Suprapubic skin (tissue), 4 donors: ENCODE data around the gene DNAJC5. TPM values are rescaled to one million over a fixed set of nuclear protein-coding genes. Genes with fewer than 3 reads are reported as not detected.
"Not testable (repeated sequence)": the region's sequence is repeated elsewhere in the genome, so short reads cannot be mapped to it uniquely, and the experiment has no call there.

Experiments
- DNase-seq, 2 donors: peaks; one replicate each; pipeline ENCODE4 v3.0.0-alpha.2; 2019; ENCODE audit warnings: low spot score in 2 of 2
- H3K27ac ChIP-seq: fragments of 200-600 bp; sonication (generic); one replicate; pipeline ENCODE4 v1.5.1; 2019
- H3K27me3 ChIP-seq: fragments of 200-600 bp; sonication (generic); one replicate; pipeline ENCODE4 v1.5.1; 2019
- H3K36me3 ChIP-seq: fragments of 200-600 bp; sonication (generic); one replicate; pipeline ENCODE4 v1.5.1; 2019
- H3K4me1 ChIP-seq: fragments of 200-600 bp; sonication (generic); one replicate; pipeline ENCODE4 v1.5.1; 2019
- H3K4me3 ChIP-seq: fragments of 200-600 bp; sonication (generic); one replicate; pipeline ENCODE4 v1.5.1; 2019; ENCODE audit warnings: mild to moderate bottlenecking
- H3K9me3 ChIP-seq: fragments of 200-600 bp; sonication (generic); one replicate; pipeline ENCODE4 v1.5.1; 2019
- CTCF ChIP-seq, 2 donors: fragments of 200-600 bp in 1 of 2; fragments of 450-650 bp in 1 of 2; sonication (generic) in 1 of 2; IDR thresholded peaks; one replicate each; pipeline ENCODE4 v1.5.1; 2016 to 2019; ENCODE audit warnings: antibody characterized with exemption in 2 of 2, mild to moderate bottlenecking in 1 of 2, moderate library complexity in 1 of 2
- EP300 ChIP-seq: sonication (generic); formaldehyde crosslinking; IDR thresholded peaks from one replicate; pipeline ENCODE4 v1.6.1; 2017; ENCODE audit warnings: antibody characterized with exemption
- POLR2A ChIP-seq, 2 donors: fragments of 450-650 bp; IDR thresholded peaks; one replicate each; pipeline ENCODE4 v1.6.1; 2017; ENCODE audit warnings: antibody characterized with exemption in 2 of 2, mild to moderate bottlenecking in 2 of 2, moderate library complexity in 2 of 2
- POLR2AphosphoS5 ChIP-seq, 3 donors: sonication (generic); formaldehyde crosslinking; IDR thresholded peaks; one replicate each; pipeline ENCODE4 v1.6.1; 2017; ENCODE audit warnings: antibody characterized with exemption in 3 of 3
- WGBS: methylation state at CpG from one replicate; pipeline ENCODE4 v1.1.5; 2018; 5-methylcytosine and 5-hydroxymethylcytosine counted together
- total RNA-seq, 4 donors: library from RNA; depleted of rRNA; stranded (reverse); fragments of >200 nt; gene quantifications; one replicate each; pipeline ENCODE4 v1.1.0, GENCODE V29; 2016

Gene DNAJC5
- total RNA-seq, 4 donors from 2014 or later = 36.4 to 62.0 (median 53.7) TPM

GRCh38 chr20:63863021-63863797 lies 31.7 kb upstream of the DNAJC5 start:
- peak overlapping the region; percentile 90 for H3K4me3 ChIP-seq
- peaks cover 18% of the 10 kb centered on the region for H3K36me3 ChIP-seq
- WGBS = 89% methylated on average over 18 of the region's 18 CpGs
- H3K4me1 ChIP-seq = peaks cover 39% of the 10 kb centered on the region
- no peaks in the 10 kb centered on the region for H3K27me3 ChIP-seq
- H3K27ac ChIP-seq = peak overlapping the region; percentile 99
- no peaks in the 10 kb centered on the region for H3K9me3 ChIP-seq
- TF ChIP-seq CTCF (IDR thresholded peaks at IDR 0.05) (no peak), EP300 (no peak), POLR2A (IDR thresholded peaks at IDR 0.05) (no peak), POLR2AphosphoS5 (IDR thresholded peaks at IDR 0.05) (no peak)
- peak in 1 of 2 donors; percentile 66 for DNase-seq

GRCh38 chr20:63863798-63864544 lies 31.0 kb upstream of the DNAJC5 start:
- H3K27me3 ChIP-seq = no peaks in the 10 kb centered on the region
- H3K9me3 ChIP-seq = no peaks in the 10 kb centered on the region
- H3K36me3 ChIP-seq = peaks cover 25% of the 10 kb centered on the region
- peak in 1 of 3 donors; percentile 72 for TF ChIP-seq POLR2AphosphoS5 (IDR thresholded peaks at IDR 0.05)
- TF ChIP-seq CTCF (IDR thresholded peaks at IDR 0.05) = peak; percentile 45 to 46
- no peak for TF ChIP-seq EP300
- peak in 1 of 2 donors; percentile 13 for TF ChIP-seq POLR2A (IDR thresholded peaks at IDR 0.05)
- 6% methylated on average over 13 of the region's 38 CpGs for WGBS
- H3K27ac ChIP-seq = peak overlapping the region; percentile 99
- DNase-seq = peak; percentile 89 to 93
- peak overlapping the region; percentile 90 for H3K4me3 ChIP-seq
- peaks cover 31% of the 10 kb centered on the region for H3K4me1 ChIP-seq

GRCh38 chr20:63864545-63864977 lies 30.4 kb upstream of the DNAJC5 start:
- 0% methylated on average over 21 of the region's 25 CpGs for WGBS
- no peaks in the 10 kb centered on the region for H3K27me3 ChIP-seq
- H3K27ac ChIP-seq = peak overlapping the region; percentile 99
- peak overlapping the region; percentile 90 for H3K4me3 ChIP-seq
- peaks cover 31% of the 10 kb centered on the region for H3K36me3 ChIP-seq
- TF ChIP-seq EP300 = no peak
- TF ChIP-seq POLR2A (IDR thresholded peaks at IDR 0.05) = no peak
- no peak for TF ChIP-seq POLR2AphosphoS5 (IDR thresholded peaks at IDR 0.05)
- no peak for TF ChIP-seq CTCF (IDR thresholded peaks at IDR 0.05)
- no peak for DNase-seq
- no peaks in the 10 kb centered on the region for H3K9me3 ChIP-seq
- peaks cover 28% of the 10 kb centered on the region for H3K4me1 ChIP-seq

GRCh38 chr20:63864978-63865640 lies 29.8 kb upstream of the DNAJC5 start, which contains the start of gene TPD52L2:
Gene TPD52L2, plus strand, starts transcription at chr20:63865270. Its CDS starts 96 bp downstream, at chr20:63865366.
- peaks cover 28% of the 10 kb centered on the region for H3K4me1 ChIP-seq
- peak; percentile 99 to 100 for DNase-seq
- H3K27me3 ChIP-seq = no peaks in the 10 kb centered on the region
- TF ChIP-seq POLR2AphosphoS5 (IDR thresholded peaks at IDR 0.05) (peak; percentile 68 to 92 (median 91)), CTCF (IDR thresholded peaks at IDR 0.05) (no peak), EP300 (no peak), POLR2A (IDR thresholded peaks at IDR 0.05) (peak in 1 of 2 donors; percentile 76)
- H3K36me3 ChIP-seq = peaks cover 37% of the 10 kb centered on the region
- peak within 1 kb of the TSS; percentile 99 for H3K27ac ChIP-seq
- WGBS = under 1% methylated on average over 41 of the region's 68 CpGs
- peak within 1 kb of the TSS; percentile 90 for H3K4me3 ChIP-seq
- no peaks in the 10 kb centered on the region for H3K9me3 ChIP-seq

- H3K36me3 ChIP-seq = peaks cover 44% of the 10 kb centered on the region
- H3K4me3 ChIP-seq = not testable (repeated sequence)
- WGBS = 91% methylated on average over 13 of the region's 13 CpGs
These were observed 27.9 kb upstream of the DNAJC5 start for GRCh38 chr20:63867042-63867441.

More at GRCh38 chr20:63867042-63867441, 27.9 kb upstream of the DNAJC5 start:
- H3K9me3 ChIP-seq, DNase-seq, H3K27me3 ChIP-seq, H3K27ac ChIP-seq: not testable (repeated sequence)
- H3K4me1 ChIP-seq = peaks cover 28% of the 10 kb centered on the region
